ENCODE results near the gene EPS8L1. TPM values are rescaled to one million over a fixed set of nuclear protein-coding genes. Genes with fewer than 3 reads are reported as not detected.

The EPS8L1 gene
- total RNA-seq, 1 experiment from 2014 or later: 111 TPM

- Histone ChIP-seq H3K4me2 (no peak overlapping the region), H3K27ac (no peak overlapping the region), H3K36me3 (ENCODE audit: low read depth) (peaks cover 23% of the 10 kb centered on the region), H3K9me3 (ENCODE audit: insufficient read depth, low read depth) (no peaks in the 10 kb centered on the region), H3K27me3 (ENCODE audit: insufficient read depth, low read depth) (no peaks in the 10 kb centered on the region), H3K4me1 (replicated peaks; ENCODE audit: insufficient read depth) (no peaks in the 10 kb centered on the region), H3F3A (ENCODE audit: insufficient read depth, low read depth) (peaks cover 15% of the 10 kb centered on the region; the same call in 1 of the 2 replicates), H3K9me2 (ENCODE audit: insufficient read depth) (no peaks in the 10 kb centered on the region), H3K4me3 (no peak overlapping the region), H4K20me1 (ENCODE audit: insufficient read depth) (peaks cover 50% of the 10 kb centered on the region), H3K79me2 (ENCODE audit: low read depth) (no peaks in the 10 kb centered on the region), H2AFZ (no peak overlapping the region)
- BruUV-seq (replicated peaks): no TSS peak
- CTCF ChIA-PET: interaction anchor here (0.5 kb wide), 1 partner anchor 21 kb away, joined by 10 read pairs; no protein-coding TSS in a partner anchor
- intact Hi-C loops (cut with micrococcal nuclease; ENCODE audit: unreplicated experiment): no loop called here
- TF ChIP-seq, protein P1, sequence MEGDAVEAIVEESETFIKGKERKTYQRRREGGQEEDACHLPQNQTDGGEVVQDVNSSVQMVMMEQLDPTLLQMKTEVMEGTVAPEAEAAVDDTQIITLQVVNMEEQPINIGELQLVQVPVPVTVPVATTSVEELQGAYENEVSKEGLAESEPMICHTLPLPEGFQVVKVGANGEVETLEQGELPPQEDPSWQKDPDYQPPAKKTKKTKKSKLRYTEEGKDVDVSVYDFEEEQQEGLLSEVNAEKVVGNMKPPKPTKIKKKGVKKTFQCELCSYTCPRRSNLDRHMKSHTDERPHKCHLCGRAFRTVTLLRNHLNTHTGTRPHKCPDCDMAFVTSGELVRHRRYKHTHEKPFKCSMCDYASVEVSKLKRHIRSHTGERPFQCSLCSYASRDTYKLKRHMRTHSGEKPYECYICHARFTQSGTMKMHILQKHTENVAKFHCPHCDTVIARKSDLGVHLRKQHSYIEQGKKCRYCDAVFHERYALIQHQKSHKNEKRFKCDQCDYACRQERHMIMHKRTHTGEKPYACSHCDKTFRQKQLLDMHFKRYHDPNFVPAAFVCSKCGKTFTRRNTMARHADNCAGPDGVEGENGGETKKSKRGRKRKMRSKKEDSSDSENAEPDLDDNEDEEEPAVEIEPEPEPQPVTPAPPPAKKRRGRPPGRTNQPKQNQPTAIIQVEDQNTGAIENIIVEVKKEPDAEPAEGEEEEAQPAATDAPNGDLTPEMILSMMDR (conservative IDR thresholded peaks at IDR 0.05): no peak
- TF ChIP-seq EZH2 (IDR thresholded peaks at IDR 0.05; ENCODE audit: low read depth): no peak
- POLR2A ChIA-PET (ENCODE audit: unreplicated experiment): interaction anchor here (0.5 kb wide), 1 partner anchor 167 kb away, joined by 4 read pairs; no protein-coding TSS in a partner anchor
- no peak for DNase-seq
These were observed 27.7 kb upstream of the EPS8L1 start for GRCh38 chr19:55047951-55048350.

- H3K27ac ChIP-seq: no peak overlapping the region
- H2AFZ ChIP-seq: no peak overlapping the region
- no peaks in the 10 kb centered on the region for H3K9me2 ChIP-seq (ENCODE audit: insufficient read depth)
- no peaks in the 10 kb centered on the region for H3K9me3 ChIP-seq (ENCODE audit: insufficient read depth, low read depth)
- H3F3A ChIP-seq (ENCODE audit: insufficient read depth, low read depth): peaks cover 11% of the 10 kb centered on the region; the same call in 1 of the 2 replicates
- no peak overlapping the region for H3K4me3 ChIP-seq
- DNase-seq: no peak
- intact Hi-C loops (cut with micrococcal nuclease; ENCODE audit: unreplicated experiment): no loop called here
- peaks cover 26% of the 10 kb centered on the region for H3K36me3 ChIP-seq (ENCODE audit: low read depth)
- TF ChIP-seq, protein P1 (conservative IDR thresholded peaks at IDR 0.05): no peak
- TF ChIP-seq EZH2 (IDR thresholded peaks at IDR 0.05; ENCODE audit: low read depth): no peak
- ChIA-PET CTCF (interaction anchor here (0.5 kb wide), 1 partner anchor 21 kb away, joined by 10 read pairs; no protein-coding TSS in a partner anchor), POLR2A (ENCODE audit: unreplicated experiment) (interaction anchor here (0.5 kb wide), 1 partner anchor 168 kb away, joined by 4 read pairs; no protein-coding TSS in a partner anchor)
- no peaks in the 10 kb centered on the region for H3K79me2 ChIP-seq (ENCODE audit: low read depth)
- no peaks in the 10 kb centered on the region for H3K4me1 ChIP-seq (replicated peaks; ENCODE audit: insufficient read depth)
- no peak overlapping the region for H3K4me2 ChIP-seq
- no TSS peak for BruUV-seq (replicated peaks)
- H4K20me1 ChIP-seq (ENCODE audit: insufficient read depth): peaks cover 52% of the 10 kb centered on the region
- H3K27me3 ChIP-seq (ENCODE audit: insufficient read depth, low read depth): no peaks in the 10 kb centered on the region
These were observed 27.2 kb upstream of the EPS8L1 start for GRCh38 chr19:55048446-55048845.

GRCh38 chr19:55050749-55051532 is 24.7 kb upstream of the EPS8L1 start:
- Histone ChIP-seq H3K79me2 (ENCODE audit: low read depth) (no peaks in the 10 kb centered on the region), H3K4me1 (replicated peaks; ENCODE audit: insufficient read depth) (no peaks in the 10 kb centered on the region), H2AFZ (no peak overlapping the region), H3K27ac (no peak overlapping the region), H3K9me3 (ENCODE audit: insufficient read depth, low read depth) (no peaks in the 10 kb centered on the region), H3K36me3 (ENCODE audit: low read depth) (peaks cover 36% of the 10 kb centered on the region), H3F3A (ENCODE audit: insufficient read depth, low read depth) (peaks cover 7% of the 10 kb centered on the region; the same call in 1 of the 2 replicates), H3K9me2 (ENCODE audit: insufficient read depth) (no peaks in the 10 kb centered on the region), H3K4me2 (no peak overlapping the region), H4K20me1 (ENCODE audit: insufficient read depth) (peaks cover 44% of the 10 kb centered on the region), H3K27me3 (ENCODE audit: insufficient read depth, low read depth) (no peaks in the 10 kb centered on the region), H3K4me3 (no peak overlapping the region)
- no peak for DNase-seq
- TF ChIP-seq, protein P1 (conservative IDR thresholded peaks at IDR 0.05): no peak
- TF ChIP-seq EZH2 (IDR thresholded peaks at IDR 0.05; ENCODE audit: low read depth): no peak
- intact Hi-C loops (cut with micrococcal nuclease; ENCODE audit: unreplicated experiment): no loop called here
- CTCF ChIA-PET: interaction anchor here (0.7 kb wide), 1 partner anchor 19 kb away, joined by 3 read pairs; no protein-coding TSS in a partner anchor
- POLR2A ChIA-PET (ENCODE audit: unreplicated experiment): interaction anchor here (0.5 to 0.7 kb wide), 3 partner anchors 16 to 24 kb away, joined by 3 to 8 read pairs (median 8); partner anchors contain the start of gene EPS8L1
- no TSS peak for BruUV-seq (replicated peaks)

Measured in PC-9 (cell line).